Measurements from ENCODE around the gene TSC2. TPM values are rescaled to one million over a fixed set of nuclear protein-coding genes. Genes with fewer than 3 reads are reported as not detected.

TSC2 gene
- total RNA-seq, 1 donor, result 78.9 TPM

GRCh38 chr16:2086812-2087747 is 39.3 kb downstream of the TSC2 start:
- Histone ChIP-seq H3K4me1 (ENCODE audit: insufficient read depth, low read length) (no peaks in the 10 kb centered on the region), H3K36me3 (ENCODE audit: insufficient read depth, low read length) (peaks cover 57% of the 10 kb centered on the region)
- no peak for TF ChIP-seq CTCF (IDR thresholded peaks at IDR 0.05; ENCODE audit: extremely low read depth, low read depth, low read length)

GRCh38 chr16:2087748-2088631 is 40.2 kb downstream of the TSC2 start:
- no peak for TF ChIP-seq CTCF (IDR thresholded peaks at IDR 0.05; ENCODE audit: extremely low read depth, low read depth, low read length)
- H3K79me2 ChIP-seq (ENCODE audit: insufficient read depth, low read length), result no peaks in the 10 kb centered on the region
- H3K4me2 ChIP-seq (ENCODE audit: insufficient read depth, low read length), result no peak overlapping the region
- peaks cover 28% of the 10 kb centered on the region for H4K20me1 ChIP-seq (ENCODE audit: insufficient read depth, low read length)
- no peak overlapping the region for H2AFZ ChIP-seq (ENCODE audit: low read length)
- peaks cover 61% of the 10 kb centered on the region for H3K36me3 ChIP-seq (ENCODE audit: insufficient read depth, low read length)
- H3K27ac ChIP-seq (ENCODE audit: low read depth, low read length), result no peak overlapping the region
- no peaks in the 10 kb centered on the region for H3K27me3 ChIP-seq (ENCODE audit: insufficient read depth, low read length)
- DNase-seq (ENCODE audit: insufficient read length, low spot score, missing footprints), result peak; percentile 93
- no peaks in the 10 kb centered on the region for H3K9me3 ChIP-seq (ENCODE audit: low read depth, low read length)
- no peak overlapping the region for H3K4me3 ChIP-seq (ENCODE audit: insufficient read depth, low read length)
- H3K4me1 ChIP-seq (ENCODE audit: insufficient read depth, low read length), result no peaks in the 10 kb centered on the region

More at GRCh38 chr16:2086812-2087747, 39.3 kb downstream of the TSC2 start:
- no peaks in the 10 kb centered on the region for H3K27me3 ChIP-seq (ENCODE audit: insufficient read depth, low read length)
- peak; percentile 92 for DNase-seq (ENCODE audit: insufficient read length, low spot score, missing footprints)
- no peaks in the 10 kb centered on the region for H3K79me2 ChIP-seq (ENCODE audit: insufficient read depth, low read length)
- no peak overlapping the region for H3K27ac ChIP-seq (ENCODE audit: low read depth, low read length)
- H4K20me1 ChIP-seq (ENCODE audit: insufficient read depth, low read length), result peaks cover 24% of the 10 kb centered on the region
- no peak overlapping the region for H3K4me2 ChIP-seq (ENCODE audit: insufficient read depth, low read length)
- no peak overlapping the region for H3K4me3 ChIP-seq (ENCODE audit: insufficient read depth, low read length)
- no peaks in the 10 kb centered on the region for H3K9me3 ChIP-seq (ENCODE audit: low read depth, low read length)
- no peak overlapping the region for H2AFZ ChIP-seq (ENCODE audit: low read length)

- no peak for DNase-seq (ENCODE audit: insufficient read length, low spot score, missing footprints)
- no peaks in the 10 kb centered on the region for H3K9me3 ChIP-seq (ENCODE audit: low read depth, low read length)
- H3K36me3 ChIP-seq (ENCODE audit: insufficient read depth, low read length), result peaks cover 69% of the 10 kb centered on the region
- no peaks in the 10 kb centered on the region for H3K4me1 ChIP-seq (ENCODE audit: insufficient read depth, low read length)
- H3K27ac ChIP-seq (ENCODE audit: low read depth, low read length), result no peak overlapping the region
- no peak overlapping the region for H3K4me3 ChIP-seq (ENCODE audit: insufficient read depth, low read length)
- TF ChIP-seq CTCF (IDR thresholded peaks at IDR 0.05; ENCODE audit: extremely low read depth, low read depth, low read length), result no peak
- no peak overlapping the region for H2AFZ ChIP-seq (ENCODE audit: low read length)
- no peaks in the 10 kb centered on the region for H3K27me3 ChIP-seq (ENCODE audit: insufficient read depth, low read length)
- peaks cover 28% of the 10 kb centered on the region for H4K20me1 ChIP-seq (ENCODE audit: insufficient read depth, low read length)
- no peak overlapping the region for H3K4me2 ChIP-seq (ENCODE audit: insufficient read depth, low read length)
- no peaks in the 10 kb centered on the region for H3K79me2 ChIP-seq (ENCODE audit: insufficient read depth, low read length)
These were observed 41.1 kb downstream of the TSC2 start for GRCh38 chr16:2088759-2089358.

All from osteoblast (primary cell).